PC-3 (cell line): ENCODE results near the gene NKAPD1. TPM values are rescaled to one million over a fixed set of nuclear protein-coding genes. Genes with fewer than 3 reads are reported as not detected.
"Not testable (repeated sequence)": the region's sequence is repeated elsewhere in the genome, so short reads cannot be mapped to it uniquely, and the experiment has no call there.

Experiments used
- ATAC-seq: fragments of 200-7000 bp; cut with Tn5 transposase; 2 replicates; pipeline ENCODE4 v1.9.1; 2020; ENCODE audit warnings: mild to moderate bottlenecking, moderate library complexity
- BruUV-seq: library from RNA; stranded (reverse); fragments of 400-500 nt; replicated peaks from 2 replicates; lab custom pipeline; 2021; lab: Mats Ljungman, UMichigan
- CTCF ChIA-PET: fragments of 300-600 bp; sonication (Branson Sonifier 250); formaldehyde crosslinking; loops from one replicate; lab custom pipeline; 2022; ENCODE audit warnings: antibody characterized with exemption; lab: Charles Lee
- POLR2A ChIA-PET: fragments of 300-600 bp; sonication (Branson Sonifier 250); formaldehyde crosslinking; loops from one replicate; lab custom pipeline; 2022; ENCODE audit warnings: antibody characterized with exemption; ENCODE audit not compliant: unreplicated experiment; lab: Charles Lee
- DNase-seq: peaks from one replicate; pipeline ENCODE4 v3.0.0-alpha.2; 2015
- H2AFZ ChIP-seq: fragments of 300-600 bp; sonication (generic); 2 replicates; pipeline ENCODE4 v1.6.0; 2016; ENCODE audit warnings: antibody characterized with exemption, low read length
- H3F3A ChIP-seq: fragments of 300-600 bp; sonication (generic); one replicate; pipeline ENCODE4 v1.6.0; 2017; ENCODE audit warnings: antibody characterized with exemption, low read length, control low read depth, mild to moderate bottlenecking; ENCODE audit not compliant: unreplicated experiment
- H3K27ac ChIP-seq: fragments of 300-600 bp; sonication (generic); 2 replicates; pipeline ENCODE4 v1.5.1; 2016; ENCODE audit warnings: mild to moderate bottlenecking, low read length
- H3K27me3 ChIP-seq: fragments of 300-600 bp; sonication (generic); 2 replicates; pipeline ENCODE4 v1.6.1; 2016; ENCODE audit warnings: low read length, mixed read lengths
- H3K36me3 ChIP-seq: fragments of 300-600 bp; sonication (generic); 2 replicates; pipeline ENCODE4 v1.6.1; 2016; ENCODE audit warnings: low read depth, mixed run types, low read length, mixed read lengths
- H3K4me1 ChIP-seq: fragments of 300-600 bp; sonication (generic); 2 replicates; pipeline ENCODE4 v1.5.1; 2016; ENCODE audit warnings: low read length; ENCODE audit not compliant: insufficient read depth
- H3K4me2 ChIP-seq: fragments of 300-600 bp; sonication (generic); 2 replicates; pipeline ENCODE4 v1.6.0; 2016; ENCODE audit warnings: low read length
- H3K4me3 ChIP-seq: fragments of 300-600 bp; sonication (generic); 2 replicates; pipeline ENCODE4 v1.5.1; 2016; ENCODE audit warnings: mild to moderate bottlenecking, low read length, mixed read lengths
- H3K79me2 ChIP-seq: fragments of 300-600 bp; sonication (generic); 2 replicates; pipeline ENCODE4 v1.6.1; 2017; ENCODE audit warnings: low read length, mixed read lengths
- H3K9ac ChIP-seq: fragments of 300-600 bp; sonication (generic); 2 replicates; pipeline ENCODE4 v1.6.0; 2016; ENCODE audit warnings: mild to moderate bottlenecking, low read length
- H3K9me2 ChIP-seq: fragments of 300-600 bp; sonication (generic); replicated peaks from 2 replicates; pipeline ENCODE4 v1.6.1; 2016; ENCODE audit warnings: mixed run types, low read length, mixed read lengths
- H3K9me3 ChIP-seq: fragments of 300-600 bp; sonication (generic); 2 replicates; pipeline ENCODE4 v1.6.1; 2016; ENCODE audit warnings: low read length, mixed read lengths
- H4K20me1 ChIP-seq: fragments of 300-600 bp; sonication (generic); 2 replicates; pipeline ENCODE4 v1.6.1; 2016; ENCODE audit warnings: low read length, mixed read lengths
- CTCF ChIP-seq: fragments of 300-600 bp; sonication (generic); conservative IDR thresholded peaks from 2 replicates; pipeline ENCODE4 v1.5.1; 2017; ENCODE audit warnings: antibody characterized with exemption, low read depth, mild to moderate bottlenecking, low read length
- EZH2 ChIP-seq: fragments of 300-600 bp; sonication (generic); IDR thresholded peaks from one replicate; pipeline ENCODE4 v1.6.1; 2017; ENCODE audit warnings: antibody characterized with exemption, mild to moderate bottlenecking, low read length; ENCODE audit not compliant: unreplicated experiment
- EZH2phosphoT487 ChIP-seq: fragments of 300-600 bp; sonication (generic); IDR thresholded peaks from 2 replicates; pipeline ENCODE4 v1.6.1; 2018; ENCODE audit warnings: mild to moderate bottlenecking, antibody characterized with exemption, low read length, borderline replicate concordance
- intact Hi-C: fragments of 100-400 bp; cut with micrococcal nuclease; formaldehyde crosslinking; loops from 2 replicates; pipeline ENCODE4 v1.9.0; 2023
- total RNA-seq: library from RNA; depleted of rRNA; stranded (reverse); fragments of >200 nt; gene quantifications from 2 replicates; pipeline ENCODE4 v1.2.3, GENCODE V29; 2014

The NKAPD1 gene
- total RNA-seq, 1 experiment from 2014 or later: 34.3 TPM

DNA sequence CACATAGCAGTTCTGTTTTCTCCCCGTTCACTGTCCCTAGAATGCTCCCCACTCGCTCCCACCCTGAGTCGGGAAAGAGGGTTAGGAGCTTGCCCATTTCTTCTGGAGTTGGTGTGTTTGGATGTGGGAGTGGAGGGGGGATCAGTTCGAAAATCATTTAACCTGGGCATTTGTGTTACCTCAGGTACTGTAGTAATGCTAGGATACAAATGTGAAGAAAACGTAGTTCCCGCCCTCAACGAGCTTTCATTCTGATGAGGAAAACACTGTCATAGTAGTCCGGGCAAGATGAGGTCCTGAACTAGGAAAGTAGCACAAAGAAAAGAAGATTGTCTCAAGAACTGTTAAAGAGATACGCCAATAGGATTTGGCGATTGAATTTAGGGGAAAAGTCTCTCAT is 13.1 kb downstream of the NKAPD1 start:
- Histone ChIP-seq H3F3A (peaks cover 5% of the 10 kb centered on the region), H3K27ac (peak overlapping the region; percentile 49), H3K36me3 (peaks cover 65% of the 10 kb centered on the region), H3K4me3 (peak overlapping the region; percentile 88), H3K9me3 (no peaks in the 10 kb centered on the region), H3K9me2 (no peaks in the 10 kb centered on the region), H3K4me2 (peak overlapping the region; percentile 88), H4K20me1 (no peaks in the 10 kb centered on the region), H2AFZ (peak overlapping the region; percentile 75), H3K4me1 (peaks cover 41% of the 10 kb centered on the region), H3K79me2 (peaks cover 83% of the 10 kb centered on the region), H3K9ac (peak overlapping the region; percentile 94), H3K27me3 (no peaks in the 10 kb centered on the region)
- ChIA-PET CTCF (interaction anchor here (0.5 kb wide), 1 partner anchor 76 kb away, joined by 3 read pairs; no protein-coding TSS in a partner anchor), POLR2A (interaction anchor here (0.6 to 1.0 kb wide), 3 partner anchors 76 to 160 kb away, joined by 3 to 11 read pairs (median 8); no protein-coding TSS in a partner anchor)
- ATAC-seq (peak; percentile 2; the same call in 1 of the 2 replicates), DNase-seq (peak; percentile 8)
- BruUV-seq: TSS peak; percentile 62
- intact Hi-C loops: loop anchor here (2.0 to 10.0 kb wide), 4 partner anchors 70 to 210 kb away; partner anchors contain the start of genes CFAP68 and FDXACB1
- TF ChIP-seq CTCF: no peak
- TF ChIP-seq EZH2phosphoT487: no peak
- no peak for TF ChIP-seq EZH2

DNA sequence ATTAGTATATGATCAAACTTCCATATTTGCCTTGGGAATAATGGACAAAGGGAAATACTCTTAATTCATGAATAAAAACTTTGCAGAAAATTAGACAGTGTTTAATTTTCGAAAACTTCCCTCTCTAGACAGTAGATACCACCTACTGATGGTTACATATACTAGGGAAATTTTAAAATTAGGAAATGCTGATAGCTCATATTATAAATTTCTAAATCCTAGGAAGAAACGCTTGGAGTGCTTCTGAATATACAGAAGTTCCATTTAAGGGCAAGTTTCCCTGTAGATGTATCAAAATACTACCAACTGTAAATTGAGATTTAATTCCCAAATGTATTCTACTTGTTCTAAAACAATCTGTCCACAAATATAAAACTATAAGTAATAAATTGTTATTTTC is 21.2 kb downstream of the NKAPD1 start:
- H3K36me3 ChIP-seq: peaks cover 39% of the 10 kb centered on the region
- H3K4me2 ChIP-seq, H3K27ac ChIP-seq, H2AFZ ChIP-seq, H3K4me3 ChIP-seq, H3F3A ChIP-seq, CTCF ChIA-PET, intact Hi-C loops, H3K27me3 ChIP-seq, H3K9ac ChIP-seq, H4K20me1 ChIP-seq, ATAC-seq, H3K9me3 ChIP-seq, DNase-seq, H3K9me2 ChIP-seq, H3K4me1 ChIP-seq: not testable (repeated sequence)
- TSS peak; percentile 15 for BruUV-seq
- POLR2A ChIA-PET: interaction anchor here (0.6 kb wide), 1 partner anchor 26 kb away, joined by 5 read pairs; no protein-coding TSS in a partner anchor
- peaks cover 13% of the 10 kb centered on the region; the same call in 1 of the 2 replicates for H3K79me2 ChIP-seq

GRCh38 chr11:112096194-112096593 is 22.1 kb downstream of the NKAPD1 start:
- H3K9me3 ChIP-seq: no peaks in the 10 kb centered on the region
- H3K4me2 ChIP-seq: no peak overlapping the region
- peaks cover 32% of the 10 kb centered on the region for H3K36me3 ChIP-seq
- no peak overlapping the region for H3K9ac ChIP-seq
- H3K4me1 ChIP-seq: no peaks in the 10 kb centered on the region
- POLR2A ChIA-PET: no interaction called here
- no peak overlapping the region for H3K27ac ChIP-seq
- no peak overlapping the region for H3K4me3 ChIP-seq
- intact Hi-C loops: no loop called here
- H2AFZ ChIP-seq: no peak overlapping the region
- ATAC-seq (no peak), DNase-seq (no peak)
- no peaks in the 10 kb centered on the region for H3F3A ChIP-seq
- no TSS peak for BruUV-seq
- H3K9me2 ChIP-seq: no peaks in the 10 kb centered on the region
- TF ChIP-seq EZH2: no peak
- TF ChIP-seq CTCF: no peak
- no peak for TF ChIP-seq EZH2phosphoT487
- CTCF ChIA-PET: no interaction called here
- H4K20me1 ChIP-seq: no peaks in the 10 kb centered on the region
- H3K79me2 ChIP-seq: peaks cover 6% of the 10 kb centered on the region; the same call in 1 of the 2 replicates
- no peaks in the 10 kb centered on the region for H3K27me3 ChIP-seq
